GM20000 (cell line): ENCODE results near the gene CSK.

ENCODE experiments used
- DNase-seq: peaks from one replicate; pipeline ENCODE4 v3.0.0; 2012; ENCODE audit warnings: low spot score
- CTCF ChIP-seq: IDR thresholded peaks from 2 replicates; pipeline ENCODE4 v1.5.1; 2012; ENCODE audit warnings: mild to moderate bottlenecking, control low read depth; ENCODE audit errors: extremely low read depth, missing control alignments

The CSK gene

GRCh38 chr15:74843445-74843828 lies 61.6 kb downstream of the CSK start:
- DNase-seq: no peak
- no peak for TF ChIP-seq CTCF

GRCh38 chr15:74843891-74844299 lies 62.0 kb downstream of the CSK start:
- peak; percentile 27 for DNase-seq
- no peak for TF ChIP-seq CTCF

- peak; percentile 12 for DNase-seq
- TF ChIP-seq CTCF: no peak
Measured at GRCh38 chr15:74844319-74845207, 62.7 kb downstream of the CSK start.

GRCh38 chr15:74845208-74845568 lies 63.3 kb downstream of the CSK start:
- no peak for TF ChIP-seq CTCF
- no peak for DNase-seq

- peak; percentile 12 for DNase-seq
- no peak for TF ChIP-seq CTCF
Measured at GRCh38 chr15:74845581-74845980, 63.7 kb downstream of the CSK start.

GRCh38 chr15:74847432-74847831 lies 65.6 kb downstream of the CSK start:
- no peak for TF ChIP-seq CTCF
- DNase-seq: no peak

GRCh38 chr15:74850393-74850792 lies 68.5 kb downstream of the CSK start:
- DNase-seq: no peak
- no peak for TF ChIP-seq CTCF
